Erythroblast (primary cell): ENCODE results near the gene ATXN10.

Experiments used
- DNase-seq, 2 experiments: peaks; one replicate each; lab custom pipeline; 2025; lab: John Stamatoyannopoulos, UW
- GATA1 ChIP-seq: IDR thresholded peaks from 2 replicates; pipeline ENCODE4 v1.6.1; 2011; ENCODE audit warnings: low read depth, mild to moderate bottlenecking, control low read depth, low read length, moderate library complexity
- POLR2A ChIP-seq: IDR thresholded peaks from 2 replicates; pipeline ENCODE4 v1.6.1; 2011; ENCODE audit warnings: mild to moderate bottlenecking, low read length

The ATXN10 gene

GRCh38 chr22:45799291-45799690, 127.7 kb downstream of the ATXN10 start:
- TF ChIP-seq GATA1, result no peak
- no peak for TF ChIP-seq POLR2A
- no peak for DNase-seq

- DNase-seq, result no peak
- no peak for TF ChIP-seq POLR2A
- no peak for TF ChIP-seq GATA1
Measured at GRCh38 chr22:45802054-45802453, 130.4 kb downstream of the ATXN10 start.

- DNase-seq, result no peak
- no peak for TF ChIP-seq GATA1
- TF ChIP-seq POLR2A, result no peak
Measured at GRCh38 chr22:45804319-45804985, 132.8 kb downstream of the ATXN10 start.

DNA sequence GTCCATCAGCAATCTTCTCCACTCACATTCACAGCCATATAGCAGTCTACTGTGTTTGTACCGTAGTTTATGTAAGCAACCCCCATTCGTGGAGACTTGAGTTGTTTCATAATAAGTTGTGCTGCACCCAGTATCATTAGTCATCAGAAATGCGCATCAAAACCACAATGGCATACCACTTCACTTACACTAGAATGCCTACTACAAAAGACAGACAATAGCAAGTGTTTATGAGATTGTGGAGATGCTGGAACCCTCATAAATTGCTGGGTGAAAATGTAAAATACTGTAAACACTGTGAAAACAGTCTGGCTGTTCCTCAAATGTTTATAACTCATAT, 133.3 kb downstream of the ATXN10 start:
- no peak for DNase-seq

DNA sequence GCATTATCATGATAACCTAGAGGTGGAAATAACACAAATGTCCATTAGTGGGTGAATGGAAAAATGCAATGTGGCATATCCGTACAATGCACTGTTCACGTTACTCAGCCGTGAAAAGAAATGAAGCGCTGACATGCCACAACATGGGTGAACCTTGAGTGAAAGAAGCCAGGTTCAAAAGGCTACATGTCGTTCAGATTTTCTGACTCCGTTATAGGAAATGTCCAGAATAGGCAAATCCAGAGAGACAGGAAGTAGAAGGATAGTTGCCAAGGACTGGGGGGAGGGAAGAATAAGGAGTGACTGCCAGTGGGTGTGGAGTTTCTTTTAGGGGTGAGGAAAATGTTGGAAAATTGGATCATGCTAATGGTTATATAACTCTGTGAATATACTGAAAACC, 133.8 kb downstream of the ATXN10 start:
- no peak for TF ChIP-seq POLR2A
- no peak for TF ChIP-seq GATA1
- no peak for DNase-seq

More for the DNA sequence above, 133.3 kb downstream of the ATXN10 start:
- TF ChIP-seq GATA1, result no peak
- TF ChIP-seq POLR2A, result no peak

DNA sequence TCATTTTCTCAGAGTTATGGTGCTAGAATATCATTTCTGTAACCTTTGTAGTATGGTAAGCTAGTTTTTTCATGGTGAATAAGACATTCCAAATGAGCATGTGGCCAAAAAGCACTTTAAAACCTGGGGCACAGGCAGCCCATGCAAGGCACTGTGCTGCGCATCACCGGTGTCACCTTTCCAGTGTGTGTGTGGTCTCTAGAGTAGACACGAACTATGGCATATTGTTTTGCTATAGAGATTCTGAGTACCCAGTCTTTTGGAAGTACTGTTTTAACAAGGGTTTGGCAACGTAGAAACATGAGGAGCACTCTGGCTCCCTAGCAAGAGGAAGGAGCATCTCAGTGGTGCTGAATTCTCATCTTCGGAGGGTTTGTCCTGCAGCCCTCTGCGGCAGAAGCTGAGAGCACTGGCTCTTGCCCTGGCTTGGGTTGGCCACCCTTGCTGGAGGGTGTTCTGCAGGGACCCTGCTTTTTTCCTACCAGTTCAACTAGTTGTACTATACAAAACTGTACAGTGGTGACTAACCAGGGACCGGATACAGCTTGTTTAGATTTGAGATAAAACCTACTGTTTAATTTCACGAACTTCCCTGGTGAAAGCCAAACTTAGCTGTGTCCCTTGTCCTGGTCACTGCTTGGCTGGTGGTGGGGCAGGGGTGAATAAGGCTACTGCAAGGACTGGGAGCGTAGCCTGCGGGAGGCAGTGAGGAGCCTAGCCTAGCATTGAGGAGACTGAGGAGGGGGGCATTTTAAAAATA, 135.7 kb downstream of the ATXN10 start:
- DNase-seq, result no peak
- TF ChIP-seq POLR2A (no peak), GATA1 (no peak)

GRCh38 chr22:45812910-45813309, 141.3 kb downstream of the ATXN10 start:
- TF ChIP-seq POLR2A (no peak), GATA1 (no peak)

DNA sequence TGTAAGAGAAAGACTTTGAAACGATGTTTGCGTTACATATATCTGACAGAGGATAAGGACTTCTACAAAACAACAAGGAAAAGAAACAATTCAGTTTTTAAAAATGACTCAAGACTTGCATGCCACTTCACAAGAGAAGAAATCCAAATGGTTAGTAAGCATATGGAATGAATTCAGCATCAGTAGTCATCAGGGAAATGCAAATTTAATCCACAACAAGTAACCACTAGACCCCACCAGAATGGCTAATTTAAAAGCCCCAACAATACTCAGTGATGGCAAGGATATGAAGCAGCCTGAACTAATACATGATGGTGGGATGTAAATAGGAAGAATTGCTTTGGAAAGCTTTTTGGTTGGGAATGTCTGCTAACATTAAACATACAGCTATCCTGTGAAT, 142.6 kb downstream of the ATXN10 start:
- TF ChIP-seq POLR2A (no peak), GATA1 (no peak)
- no peak for DNase-seq

More at GRCh38 chr22:45812910-45813309, 141.3 kb downstream of the ATXN10 start:
- DNase-seq, result no peak

- TF ChIP-seq POLR2A (no peak), GATA1 (no peak)
- DNase-seq, result no peak
Measured at GRCh38 chr22:45816776-45817175, 145.1 kb downstream of the ATXN10 start.

GRCh38 chr22:45817745-45818423, 146.2 kb downstream of the ATXN10 start:
- TF ChIP-seq GATA1 (no peak), POLR2A (no peak)
- DNase-seq, result no peak

GRCh38 chr22:45818424-45819085, 146.9 kb downstream of the ATXN10 start:
- no peak for DNase-seq
- TF ChIP-seq POLR2A (no peak), GATA1 (no peak)

DNA sequence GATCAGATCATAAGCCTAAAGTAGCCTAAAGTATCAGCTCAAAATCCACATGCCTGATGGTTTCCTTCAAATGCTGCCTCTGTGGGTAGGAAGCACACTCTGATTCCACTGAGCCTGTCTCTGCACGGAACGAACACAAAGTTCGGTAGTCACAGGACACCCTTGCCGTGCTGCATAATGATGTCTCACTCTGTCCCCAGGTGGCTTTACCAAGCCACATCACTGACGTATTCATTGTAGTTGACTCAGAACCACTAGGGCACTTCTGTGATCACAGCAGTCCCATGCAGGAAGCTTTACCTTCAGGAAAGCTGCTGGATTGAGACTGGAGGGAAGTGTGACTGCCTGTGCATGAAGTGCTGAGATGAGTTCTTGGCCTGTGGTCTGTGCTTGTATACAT, 147.7 kb downstream of the ATXN10 start:
- DNase-seq, result no peak
- no peak for TF ChIP-seq POLR2A
- TF ChIP-seq GATA1, result no peak

DNA sequence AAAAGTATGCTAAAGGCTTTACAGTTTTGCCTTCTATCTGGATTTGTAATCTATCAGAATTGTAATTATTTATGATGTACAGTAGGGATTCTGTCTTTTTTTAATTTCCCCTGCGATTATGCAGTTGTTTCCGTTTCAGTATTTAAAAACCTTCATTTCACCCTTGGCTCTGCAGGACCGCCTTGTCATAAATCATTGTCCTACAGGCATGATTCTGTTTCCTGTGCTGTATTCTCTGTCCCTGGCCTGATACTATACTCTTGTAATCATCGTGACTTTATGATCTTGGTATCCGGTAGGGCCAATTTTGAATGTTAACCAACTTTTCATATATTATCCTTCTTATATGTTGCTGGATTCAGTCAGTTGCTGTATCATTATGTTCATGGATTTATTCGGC, 151.7 kb downstream of the ATXN10 start:
- no peak for DNase-seq

More for the DNA sequence above, 151.7 kb downstream of the ATXN10 start:
- no peak for TF ChIP-seq POLR2A
- no peak for TF ChIP-seq GATA1
